AG10803 (cell line): ENCODE data around the gene EMP1.

ENCODE experiments used
- DNase-seq: peaks from one replicate; pipeline ENCODE4 v3.0.0; 2010; ENCODE audit warnings: low read depth
- H3K4me3 ChIP-seq: 2 replicates; pipeline ENCODE4 v1.5.1; 2011; ENCODE audit warnings: mild to moderate bottlenecking, low read length, control low read depth
- CTCF ChIP-seq: conservative IDR thresholded peaks from 2 replicates; pipeline ENCODE4 v1.5.1; 2011; ENCODE audit warnings: mild to moderate bottlenecking, low read length, control low read depth, inconsistent platforms

The EMP1 gene

GRCh38 chr12:13203034-13203922 is 6.8 kb downstream of the EMP1 start:
- TF ChIP-seq CTCF, result peak; percentile 56
- DNase-seq, result peak; percentile 70
- H3K4me3 ChIP-seq, result peak overlapping the region; percentile 91

- TF ChIP-seq CTCF, result no peak
- DNase-seq, result no peak
- peak overlapping the region; percentile 11; the same call in 1 of the 2 replicates for H3K4me3 ChIP-seq
These were observed 7.9 kb downstream of the EMP1 start for GRCh38 chr12:13204428-13204827.

- TF ChIP-seq CTCF, result no peak
- H3K4me3 ChIP-seq, result no peak overlapping the region; the same call in 1 of the 2 replicates
- DNase-seq, result peak; percentile 98
These were observed 9.5 kb downstream of the EMP1 start for GRCh38 chr12:13205809-13206559.

GRCh38 chr12:13206560-13206897 is 10.0 kb downstream of the EMP1 start:
- no peak for DNase-seq
- no peak for TF ChIP-seq CTCF
- peak overlapping the region; percentile 13; the same call in 1 of the 2 replicates for H3K4me3 ChIP-seq

GRCh38 chr12:13208533-13209435 is 12.3 kb downstream of the EMP1 start:
- no peak overlapping the region for H3K4me3 ChIP-seq
- TF ChIP-seq CTCF, result peak; percentile 60
- no peak for DNase-seq

GRCh38 chr12:13209436-13210235 is 13.1 kb downstream of the EMP1 start:
- DNase-seq, result no peak
- H3K4me3 ChIP-seq, result no peak overlapping the region
- TF ChIP-seq CTCF, result no peak
